Measurements from ENCODE around the gene PPAT. TPM values are rescaled to one million over a fixed set of nuclear protein-coding genes. Genes with fewer than 3 reads are reported as not detected.

Gene PPAT
- total RNA-seq, 4 donors from 2014 or later: 2.5 to 8.8 (median 4.1) TPM

GRCh38 chr4:56440983-56441382, 5.6 kb upstream of the PPAT start:
- TF ChIP-seq POLR2AphosphoS5 (IDR thresholded peaks at IDR 0.05): no peak
- TF ChIP-seq POLR2A (IDR thresholded peaks at IDR 0.05): no peak
- TF ChIP-seq CTCF (IDR thresholded peaks at IDR 0.05): no peak
- TF ChIP-seq EP300 (IDR thresholded peaks at IDR 0.05): no peak
- ATAC-seq: no peak
- H3K9me3 ChIP-seq: no peaks in the 10 kb centered on the region
- peaks cover 0 to 34% of the 10 kb centered on the region in 2 donors for H3K36me3 ChIP-seq
- peaks cover 0 to 16% (median 0%) of the 10 kb centered on the region in 3 donors for H3K4me1 ChIP-seq
- no peak overlapping the region for H3K4me3 ChIP-seq
- H3K27ac ChIP-seq: no peak overlapping the region
- WGBS, 2 donors (ENCODE audit: low coverage in 1 of 2): 80 to 93% methylated on average over 1 of the region's 1 CpG
- H3K27me3 ChIP-seq: no peaks in the 10 kb centered on the region

GRCh38 chr4:56438766-56439165, 3.4 kb upstream of the PPAT start:
- TF ChIP-seq CTCF (IDR thresholded peaks at IDR 0.05) (no peak), EP300 (IDR thresholded peaks at IDR 0.05) (no peak), POLR2A (IDR thresholded peaks at IDR 0.05) (no peak), POLR2AphosphoS5 (IDR thresholded peaks at IDR 0.05) (no peak)
- no peaks in the 10 kb centered on the region for H3K9me3 ChIP-seq
- H3K36me3 ChIP-seq: peaks cover 0 to 20% of the 10 kb centered on the region in 2 donors
- WGBS, 2 donors (ENCODE audit: low coverage in 1 of 2): 92 to 93% methylated on average over 2 of the region's 2 CpGs
- H3K27me3 ChIP-seq: no peaks in the 10 kb centered on the region
- H3K4me3 ChIP-seq: no peak overlapping the region
- no peak for ATAC-seq
- no peak overlapping the region for H3K27ac ChIP-seq
- H3K4me1 ChIP-seq: peaks cover 0 to 30% (median 0%) of the 10 kb centered on the region in 3 donors

GRCh38 chr4:56434599-56435139, 746 bp downstream of the PPAT start:
- H3K27me3 ChIP-seq: no peaks in the 10 kb centered on the region
- no peaks in the 10 kb centered on the region for H3K36me3 ChIP-seq
- peak overlapping the region in 3 of 4 donors; percentile 92 to 97 (median 94) for H3K27ac ChIP-seq
- TF ChIP-seq EP300 (IDR thresholded peaks at IDR 0.05) (no peak), POLR2A (IDR thresholded peaks at IDR 0.05) (no peak), POLR2AphosphoS5 (IDR thresholded peaks at IDR 0.05) (no peak), CTCF (IDR thresholded peaks at IDR 0.05) (no peak)
- H3K4me1 ChIP-seq: peaks cover 0 to 33% (median 0%) of the 10 kb centered on the region in 3 donors
- peak overlapping the region; percentile 45 to 72 for H3K4me3 ChIP-seq
- H3K9me3 ChIP-seq: no peaks in the 10 kb centered on the region
- no peak for ATAC-seq
- WGBS, 2 donors (ENCODE audit: low coverage in 1 of 2): 11 to 18% methylated on average over 3 to 4 of the region's 15 CpGs

GRCh38 chr4:56433280-56433679, 2.1 kb downstream of the PPAT start:
- ATAC-seq: no peak
- H3K27me3 ChIP-seq: no peaks in the 10 kb centered on the region
- TF ChIP-seq CTCF (IDR thresholded peaks at IDR 0.05): no peak
- TF ChIP-seq POLR2AphosphoS5 (IDR thresholded peaks at IDR 0.05): no peak
- TF ChIP-seq POLR2A (IDR thresholded peaks at IDR 0.05): no peak
- TF ChIP-seq EP300 (IDR thresholded peaks at IDR 0.05): no peak
- H3K36me3 ChIP-seq: no peaks in the 10 kb centered on the region
- no peak overlapping the region for H3K4me3 ChIP-seq
- H3K27ac ChIP-seq: no peak overlapping the region
- no peaks in the 10 kb centered on the region for H3K9me3 ChIP-seq
- peaks cover 0 to 33% (median 0%) of the 10 kb centered on the region in 3 donors for H3K4me1 ChIP-seq

GRCh38 chr4:56430203-56430602, 5.2 kb downstream of the PPAT start:
- Histone ChIP-seq H3K4me1 (peaks cover 0 to 17% (median 0%) of the 10 kb centered on the region in 3 donors), H3K9me3 (no peaks in the 10 kb centered on the region), H3K36me3 (no peaks in the 10 kb centered on the region), H3K27ac (no peak overlapping the region), H3K4me3 (no peak overlapping the region), H3K27me3 (no peaks in the 10 kb centered on the region)
- no peak for ATAC-seq
- 86 to 100% methylated on average over 1 to 2 of the region's 2 CpGs for WGBS, 2 donors (ENCODE audit: low coverage in 1 of 2)
- TF ChIP-seq EP300 (IDR thresholded peaks at IDR 0.05) (no peak), POLR2AphosphoS5 (IDR thresholded peaks at IDR 0.05) (no peak), CTCF (IDR thresholded peaks at IDR 0.05) (no peak), POLR2A (IDR thresholded peaks at IDR 0.05) (no peak)

Measured in gastroesophageal sphincter (tissue), 4 donors.